ENCODE measurements around the gene GNG4.
"Not testable (repeated sequence)": the region's sequence is repeated elsewhere in the genome, so short reads cannot be mapped to it uniquely, and the experiment has no call there.

Gene GNG4

GRCh38 chr1:235648954-235649367, 623 bp downstream of the GNG4 start:
- peak; percentile 60 for DNase-seq

- no peak for DNase-seq
Measured at GRCh38 chr1:235648407-235648907, 1.1 kb downstream of the GNG4 start.

DNA sequence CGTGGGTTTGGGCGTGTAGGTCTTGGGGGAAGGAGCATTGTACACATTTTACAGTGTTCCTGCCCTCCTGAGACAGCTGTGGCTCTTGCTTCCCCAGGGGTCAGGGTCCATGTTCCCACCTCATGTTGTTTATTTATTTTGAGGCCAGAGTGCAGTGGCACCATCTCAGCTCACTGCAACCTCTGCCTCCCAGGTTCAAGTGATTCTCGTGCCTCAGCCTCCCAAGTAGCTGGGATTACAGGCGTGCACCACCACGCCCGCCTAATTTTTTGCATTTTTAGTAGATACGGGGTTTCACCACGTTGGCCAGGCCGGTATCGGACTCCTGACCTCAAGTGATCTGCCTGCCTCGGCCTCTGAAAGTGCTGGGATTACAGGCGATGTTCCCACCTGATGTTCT, 2.0 kb downstream of the GNG4 start:
- not testable (repeated sequence) for DNase-seq

GRCh38 chr1:235646463-235646862, 3.1 kb downstream of the GNG4 start:
- DNase-seq = no peak

DNA sequence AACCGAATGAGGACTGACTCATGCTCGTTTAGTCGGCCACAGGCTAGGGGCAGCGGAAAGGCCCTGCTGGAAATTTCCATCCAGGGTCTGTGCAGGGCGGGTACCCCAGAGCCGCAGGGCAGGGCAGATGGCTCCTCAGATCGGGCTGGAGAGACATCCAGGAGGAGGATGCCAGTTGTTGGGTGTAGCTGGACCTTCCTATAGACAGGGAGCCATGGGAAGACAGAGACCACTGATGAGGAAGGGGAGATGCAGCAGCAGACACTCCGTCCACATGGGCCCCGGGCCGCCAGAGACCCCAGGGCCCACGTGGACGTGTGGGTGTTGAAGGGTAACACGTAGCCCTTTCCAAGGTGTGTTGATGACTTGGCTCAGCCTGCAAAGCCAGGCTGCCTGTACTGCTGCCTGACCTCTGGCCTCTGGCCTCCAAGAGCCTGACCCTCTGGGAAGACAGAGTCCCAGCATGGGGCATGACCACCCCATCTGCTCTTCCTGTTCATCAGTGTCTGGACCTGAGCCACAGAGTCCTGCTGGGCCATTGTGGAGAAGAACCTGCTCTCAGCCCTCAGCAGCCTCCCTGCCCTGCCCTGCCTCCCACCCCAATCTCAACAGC, 4.8 kb downstream of the GNG4 start:
- no peak for DNase-seq

GRCh38 chr1:235643837-235644692, 5.5 kb downstream of the GNG4 start:
- DNase-seq = no peak

GRCh38 chr1:235642943-235643371, 6.6 kb downstream of the GNG4 start:
- DNase-seq = no peak

DNA sequence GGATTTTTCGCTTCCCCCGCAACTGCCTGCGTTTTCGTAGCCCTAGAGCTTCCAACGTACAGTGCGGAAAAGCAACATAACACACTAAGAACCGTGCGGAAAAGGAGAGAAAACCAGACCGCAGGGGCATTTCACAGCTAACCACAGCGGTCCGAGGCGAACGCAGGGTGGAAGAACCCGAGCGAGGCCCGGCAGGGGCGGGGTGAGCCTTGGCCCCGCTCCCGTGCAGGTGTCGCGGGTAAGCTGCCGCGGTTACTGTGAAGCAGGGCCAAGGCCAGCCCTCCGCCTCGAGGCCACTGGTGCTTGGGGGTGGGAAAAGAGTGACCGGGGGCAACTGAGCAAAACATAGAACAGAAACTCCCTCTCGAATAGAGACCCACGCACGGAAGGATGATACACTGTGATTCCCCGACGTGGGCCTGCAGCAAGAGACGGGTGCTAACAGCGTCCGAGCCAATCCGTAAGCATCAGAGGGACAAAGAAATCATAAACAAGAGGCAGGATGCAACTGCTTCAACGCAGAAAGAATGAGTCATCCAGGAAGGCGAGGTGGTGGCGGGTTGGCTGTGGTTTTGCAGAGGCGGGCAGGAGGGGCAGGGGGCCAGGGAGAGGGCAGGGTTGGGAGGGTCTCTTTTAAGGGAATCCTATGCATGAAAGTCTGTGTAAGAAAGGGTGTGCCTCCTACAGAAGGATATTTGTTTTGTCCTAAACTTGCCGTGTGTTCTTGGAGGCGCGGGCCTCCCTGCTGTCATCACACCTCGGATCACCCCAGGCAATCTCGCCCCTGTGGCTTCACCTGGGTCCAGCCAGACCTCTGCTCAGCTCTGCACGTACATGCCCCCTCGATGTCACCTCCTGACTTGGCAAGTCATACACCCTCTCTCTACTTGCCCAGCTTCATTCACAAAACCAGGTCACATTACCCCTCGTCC, 7.3 kb downstream of the GNG4 start:
- DNase-seq = peak; percentile 68

DNA sequence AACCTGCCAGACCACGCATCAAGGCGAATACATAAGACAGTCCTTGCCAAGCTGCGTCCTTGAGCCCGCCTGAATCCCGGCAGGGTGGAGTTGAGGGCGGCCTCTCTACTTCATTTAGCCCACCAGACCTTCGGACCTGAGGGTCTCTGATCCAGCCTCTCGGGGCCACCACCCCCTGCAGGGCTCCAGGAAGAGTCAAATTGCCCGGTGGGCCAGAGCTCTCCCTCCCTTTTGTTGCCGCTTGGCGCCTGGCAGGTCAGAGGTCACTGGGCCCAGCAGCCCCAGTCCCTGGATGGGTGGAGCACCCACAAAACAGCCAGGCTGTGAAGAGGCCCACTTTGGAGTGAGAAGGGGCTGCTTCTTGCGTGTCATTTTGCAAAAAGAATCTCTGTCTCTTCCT, 9.0 kb downstream of the GNG4 start:
- DNase-seq = no peak

DNA sequence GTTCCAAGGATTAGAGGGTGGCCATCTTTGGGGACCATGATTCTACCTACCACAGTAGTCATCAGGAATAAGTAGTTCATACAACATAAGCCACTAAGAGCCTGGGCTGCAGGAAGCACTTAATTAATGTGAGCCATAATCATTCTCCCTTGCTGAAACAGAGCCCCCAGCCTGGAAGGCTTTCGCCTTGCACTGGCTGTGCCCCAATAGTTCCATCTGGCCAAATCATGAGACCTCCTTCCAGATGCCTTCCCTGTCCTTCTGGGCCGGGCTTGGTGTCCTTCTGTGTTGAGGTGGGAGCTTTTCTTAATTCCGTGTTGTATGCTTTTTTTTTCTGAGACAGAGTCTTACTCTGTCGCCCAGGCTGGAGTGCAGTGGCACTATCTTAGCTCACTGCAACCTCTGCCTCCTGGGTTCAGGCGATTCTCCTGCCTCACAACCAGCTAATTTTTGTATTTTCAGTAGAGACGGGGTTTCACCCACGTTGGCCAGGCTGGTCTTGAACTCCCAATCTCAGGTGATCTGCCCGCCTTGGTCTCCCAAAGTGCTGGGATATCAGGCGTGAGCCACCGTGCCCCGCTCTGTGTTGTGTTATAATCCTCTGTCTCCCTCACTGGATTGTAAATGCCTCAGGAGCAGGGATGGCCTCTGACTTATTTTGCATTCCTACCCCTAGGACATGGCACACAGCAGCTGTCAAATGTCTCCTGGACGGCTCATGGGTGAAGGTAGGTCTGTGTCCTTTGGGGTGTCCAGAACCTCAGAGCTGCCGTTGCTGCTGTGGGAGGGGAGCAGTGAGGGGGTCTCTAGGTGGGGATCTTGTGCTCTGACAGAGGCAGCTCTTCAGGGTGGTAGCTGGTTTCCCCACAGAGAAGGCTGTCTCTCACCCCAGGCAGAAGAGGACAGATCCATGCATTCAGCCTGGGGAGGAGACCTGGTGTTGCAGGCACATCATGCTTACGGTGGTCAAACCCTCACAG, 10.1 kb downstream of the GNG4 start:
- no peak for DNase-seq

GRCh38 chr1:235638612-235639011, 11.0 kb downstream of the GNG4 start:
- not testable (repeated sequence) for DNase-seq

GRCh38 chr1:235637756-235638534, 11.6 kb downstream of the GNG4 start:
- no peak for DNase-seq

GRCh38 chr1:235635938-235636662, 13.5 kb downstream of the GNG4 start:
- DNase-seq = no peak

- DNase-seq = no peak
Measured at GRCh38 chr1:235632506-235633401, 16.8 kb downstream of the GNG4 start.

- DNase-seq = no peak
Measured at GRCh38 chr1:235631816-235632215, 17.8 kb downstream of the GNG4 start.

DNA sequence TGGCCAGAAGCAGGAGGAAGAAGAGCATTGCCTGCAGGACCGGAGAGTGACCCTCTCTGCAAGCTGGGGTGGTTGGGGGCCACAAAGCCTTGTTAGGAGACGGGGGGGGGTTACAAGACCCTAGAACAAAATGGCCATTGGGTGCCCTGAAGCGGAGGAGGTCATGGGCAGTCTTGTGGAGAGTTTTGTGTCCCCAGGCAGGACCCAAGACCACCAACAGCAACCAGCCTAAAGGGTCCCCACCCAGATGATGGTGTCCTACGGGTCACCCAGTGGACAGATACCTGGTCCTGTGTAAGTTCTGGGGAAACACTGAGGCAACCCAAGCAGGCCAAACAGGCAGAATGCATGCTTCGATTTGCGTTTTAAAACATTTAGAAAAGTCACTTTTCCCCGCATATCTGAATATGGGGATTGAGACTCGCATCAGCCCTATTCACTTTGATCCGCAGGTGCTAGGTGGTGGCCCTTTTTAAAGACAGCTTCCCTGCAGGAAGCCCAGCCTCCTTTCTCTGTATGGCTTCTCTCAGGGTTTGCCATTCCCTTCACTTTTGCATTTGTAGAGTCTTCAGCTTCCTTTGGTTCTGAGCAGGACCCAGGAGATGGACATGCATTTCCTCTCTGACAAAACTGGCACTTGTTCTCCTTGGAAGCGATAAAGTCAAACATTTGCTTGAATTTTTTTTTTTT, 21.1 kb downstream of the GNG4 start:
- no peak for DNase-seq

- DNase-seq = no peak
Measured at GRCh38 chr1:235625831-235626230, 23.8 kb downstream of the GNG4 start.

DNA sequence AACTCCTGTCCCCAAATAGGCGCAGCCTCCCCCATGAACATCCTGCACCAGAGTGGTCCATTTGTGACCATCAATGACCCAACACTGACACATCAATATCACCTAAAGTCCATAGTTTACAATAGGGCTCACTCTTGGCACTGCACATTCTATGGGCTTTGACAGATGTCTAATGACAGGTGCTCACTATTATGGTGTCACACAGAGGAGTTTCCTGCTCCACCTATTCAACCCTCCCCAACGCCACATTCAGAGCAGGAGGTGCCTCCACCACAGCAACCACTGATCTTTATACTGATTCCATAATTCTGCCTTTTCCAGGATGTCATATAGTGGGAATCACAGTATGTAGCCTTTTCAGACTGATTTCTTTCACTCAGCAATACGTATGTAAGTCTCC, 24.2 kb downstream of the GNG4 start:
- DNase-seq = no peak
